SKM-1 (cell line): ENCODE data around the gene CREG2.
"Not testable (repeated sequence)": the region's sequence is repeated elsewhere in the genome, so short reads cannot be mapped to it uniquely, and the experiment has no call there.

Experiments
- DNase-seq: peaks from one replicate; lab custom pipeline; 2025; ENCODE audit not compliant: unreplicated experiment; lab: John Stamatoyannopoulos, UW

The CREG2 gene

DNA sequence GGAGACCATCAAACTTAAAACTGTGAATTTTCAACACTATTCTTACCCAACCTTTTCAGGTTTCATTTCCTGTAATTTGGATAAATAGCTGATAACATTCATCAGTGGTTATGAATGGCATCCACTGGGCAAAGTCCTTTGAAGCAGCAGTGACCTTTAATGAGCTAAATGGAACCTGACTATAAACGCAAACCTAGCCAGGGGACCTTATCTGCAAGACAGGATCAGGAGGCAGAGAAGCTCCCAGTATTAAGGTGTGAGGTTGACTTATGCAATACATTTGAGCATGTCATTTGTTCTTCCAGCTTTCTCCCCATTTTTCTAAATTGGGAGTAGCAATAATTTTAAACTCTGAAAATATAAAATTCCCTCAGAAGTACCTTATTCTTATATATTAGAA, 38.4 kb downstream of the CREG2 start:
- no peak for DNase-seq

DNA sequence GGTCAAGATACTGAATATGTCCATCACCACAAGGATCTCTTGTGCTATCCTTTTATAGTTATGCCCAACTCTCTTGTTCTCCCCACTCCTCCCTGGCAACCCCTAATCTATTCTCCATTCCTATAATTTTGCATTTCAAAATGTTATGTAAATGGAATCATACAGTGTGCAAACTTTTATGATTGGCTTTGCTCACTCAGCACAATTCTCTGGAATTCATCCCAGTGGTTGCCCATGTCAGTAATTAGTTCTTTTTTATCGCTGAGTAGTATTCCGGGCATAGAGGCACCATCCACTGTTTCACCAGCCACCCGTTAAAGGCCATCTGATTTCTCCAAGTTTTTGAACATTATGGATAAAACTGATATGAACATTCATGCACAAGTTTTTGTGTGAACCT, 40.4 kb downstream of the CREG2 start:
- DNase-seq: no peak

DNA sequence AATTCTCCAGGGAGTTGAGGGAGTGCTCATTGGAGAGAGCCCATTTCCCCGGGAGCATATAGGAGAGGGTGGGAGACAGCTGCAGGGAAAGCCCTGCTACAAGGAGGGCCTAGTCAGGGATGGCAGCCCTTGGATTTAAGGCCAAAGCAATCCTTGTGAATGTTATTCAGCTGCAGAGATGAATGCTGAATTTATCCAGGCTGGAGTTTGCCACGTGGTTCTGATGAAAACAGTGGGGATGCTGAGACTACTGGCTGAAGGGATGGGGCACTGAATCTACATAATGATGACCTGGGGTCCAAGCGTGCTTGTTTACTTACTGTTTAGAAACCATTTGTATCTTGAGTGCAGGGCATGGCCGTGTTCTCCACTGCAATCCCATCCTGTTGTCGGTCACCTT, 43.2 kb downstream of the CREG2 start:
- DNase-seq: no peak

DNA sequence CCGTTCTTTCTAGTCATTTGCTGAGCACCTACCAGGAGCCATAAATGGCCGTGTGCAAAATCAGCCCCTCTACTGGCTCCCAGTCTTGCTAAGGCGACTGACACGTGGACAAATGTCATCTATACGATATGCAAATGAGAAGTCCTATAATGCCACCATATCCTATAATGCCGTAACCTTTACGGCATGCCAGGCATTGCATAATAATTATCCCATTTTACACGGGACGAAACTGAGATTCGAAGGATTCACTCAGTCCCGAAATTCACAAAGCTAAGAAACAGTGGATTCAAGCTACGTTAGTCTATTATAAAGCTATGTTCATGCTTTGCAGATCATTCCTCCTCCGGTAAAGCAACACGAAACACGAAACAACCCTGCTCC, 44.7 kb downstream of the CREG2 start:
- DNase-seq: no peak

DNA sequence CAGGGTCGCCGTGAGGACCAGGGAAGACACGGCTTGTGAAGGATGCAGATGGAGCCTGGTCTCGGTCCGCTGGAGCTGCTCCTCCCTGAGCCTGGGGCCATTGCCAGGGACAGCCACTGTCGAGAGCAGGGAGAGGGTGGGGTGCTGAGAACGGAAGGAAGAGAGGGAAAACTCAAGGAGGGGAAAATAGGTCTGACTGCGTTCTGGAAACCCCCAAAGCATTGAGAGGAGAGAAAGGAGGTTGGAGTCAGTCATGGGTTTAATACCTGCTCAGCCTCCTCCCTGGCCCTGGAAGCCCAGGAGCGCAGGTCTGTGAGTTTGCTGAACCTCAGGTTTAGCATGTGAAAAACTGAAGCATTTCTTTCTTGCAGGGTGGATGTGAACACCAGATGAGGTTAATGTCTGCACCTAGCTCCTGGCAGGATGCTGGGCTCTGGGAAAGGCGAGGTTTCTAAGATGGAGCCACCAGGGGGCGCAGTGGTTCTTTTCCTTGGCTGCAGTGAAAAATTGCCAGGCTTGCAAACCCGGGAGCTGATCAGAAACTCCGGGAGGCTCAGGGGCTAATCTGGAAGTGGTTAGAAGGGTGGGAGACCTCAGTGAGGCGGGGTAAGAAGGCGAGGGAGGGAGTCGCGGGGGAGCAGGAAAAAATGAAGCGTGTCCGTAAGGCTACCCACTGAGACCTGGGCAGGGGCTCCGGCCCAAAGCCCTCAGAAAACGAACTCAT, 45.2 kb downstream of the CREG2 start:
- DNase-seq: peak; percentile 28

DNA sequence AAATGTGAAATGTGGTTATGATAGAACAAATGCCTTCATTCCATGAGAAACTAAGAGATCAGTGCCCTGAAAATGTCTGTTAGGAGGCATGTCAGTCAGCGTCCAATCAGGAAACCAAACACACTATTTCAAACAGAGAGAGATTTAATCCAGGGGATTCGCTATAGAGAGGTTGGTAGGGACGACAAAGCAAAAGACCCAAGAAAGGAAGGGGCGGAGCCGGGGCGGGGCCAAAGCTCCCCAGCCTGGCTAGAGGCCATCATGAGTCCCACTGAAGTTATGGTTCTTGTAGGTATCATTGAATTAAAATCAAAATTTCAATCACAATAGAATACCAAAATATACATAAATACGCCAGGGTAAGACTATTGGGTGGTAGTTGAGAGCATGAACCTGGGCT, 45.9 kb downstream of the CREG2 start:
- no peak for DNase-seq

DNA sequence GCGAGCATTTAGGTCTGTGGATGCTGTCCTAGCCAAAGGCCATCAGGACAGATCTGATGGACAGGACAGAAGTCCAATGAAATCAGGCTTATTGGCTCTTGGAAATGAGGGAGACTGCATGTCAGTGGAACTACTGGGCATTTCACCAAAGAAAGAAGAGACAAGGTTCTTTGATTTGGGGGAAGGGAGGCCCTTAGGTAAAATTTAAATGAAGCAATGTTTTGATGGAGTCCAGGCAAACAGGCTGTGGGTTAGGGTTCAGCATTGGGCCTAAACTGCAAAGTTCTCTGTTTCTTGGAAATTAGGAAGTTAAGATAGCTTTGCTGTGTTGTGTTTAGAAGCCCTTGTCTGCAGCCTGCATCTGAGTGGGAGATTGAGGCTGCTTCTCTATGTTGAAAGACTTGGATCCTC, 47.2 kb downstream of the CREG2 start:
- DNase-seq: peak; percentile 25

DNA sequence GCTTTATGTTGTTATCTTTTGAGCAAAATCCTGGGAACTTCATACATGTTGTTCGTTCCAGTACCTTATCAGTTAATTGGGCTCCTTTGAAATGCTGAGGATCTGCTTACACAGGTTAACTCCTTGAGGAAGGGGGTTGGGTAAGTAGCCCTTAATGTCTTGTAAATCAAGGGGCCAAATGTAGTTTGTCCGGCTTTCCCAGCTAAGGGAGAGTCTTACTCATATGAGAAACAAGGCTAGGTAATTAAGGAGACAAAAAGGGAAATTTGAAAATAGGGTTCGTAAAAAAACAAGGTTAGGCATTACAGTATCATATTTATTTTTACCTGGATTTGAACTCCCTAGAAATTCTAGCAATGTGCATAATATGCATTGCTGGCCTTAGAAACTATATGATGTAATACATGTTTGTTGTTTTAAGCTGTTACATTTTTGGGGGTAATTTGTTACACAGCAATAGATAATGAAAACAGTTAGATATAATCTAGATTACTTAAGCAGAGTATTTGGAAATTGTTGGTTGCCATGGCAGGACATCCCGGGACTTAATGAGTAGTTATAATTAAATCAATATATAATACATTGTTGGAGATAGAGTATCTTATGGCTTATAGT, 47.9 kb downstream of the CREG2 start:
- DNase-seq: no peak

DNA sequence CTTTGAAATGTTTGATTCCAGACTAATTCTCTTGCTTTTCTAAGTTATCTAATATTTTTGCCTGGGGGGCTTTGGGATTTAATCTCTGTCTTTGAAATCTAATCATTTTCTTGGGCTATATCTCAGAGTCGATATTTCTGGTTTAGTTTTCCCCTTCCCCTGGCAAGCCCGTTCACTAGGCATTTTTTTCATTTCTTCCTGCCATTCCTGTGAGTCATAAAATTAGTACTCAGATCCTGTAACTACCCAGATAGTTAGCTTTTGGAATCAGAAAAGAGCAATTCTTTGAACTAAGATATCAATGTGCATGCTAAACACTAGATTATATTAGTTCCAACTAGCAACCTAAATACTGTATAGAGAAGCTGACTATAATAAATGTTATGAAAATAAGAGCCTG, 49.4 kb downstream of the CREG2 start:
- no peak for DNase-seq

DNA sequence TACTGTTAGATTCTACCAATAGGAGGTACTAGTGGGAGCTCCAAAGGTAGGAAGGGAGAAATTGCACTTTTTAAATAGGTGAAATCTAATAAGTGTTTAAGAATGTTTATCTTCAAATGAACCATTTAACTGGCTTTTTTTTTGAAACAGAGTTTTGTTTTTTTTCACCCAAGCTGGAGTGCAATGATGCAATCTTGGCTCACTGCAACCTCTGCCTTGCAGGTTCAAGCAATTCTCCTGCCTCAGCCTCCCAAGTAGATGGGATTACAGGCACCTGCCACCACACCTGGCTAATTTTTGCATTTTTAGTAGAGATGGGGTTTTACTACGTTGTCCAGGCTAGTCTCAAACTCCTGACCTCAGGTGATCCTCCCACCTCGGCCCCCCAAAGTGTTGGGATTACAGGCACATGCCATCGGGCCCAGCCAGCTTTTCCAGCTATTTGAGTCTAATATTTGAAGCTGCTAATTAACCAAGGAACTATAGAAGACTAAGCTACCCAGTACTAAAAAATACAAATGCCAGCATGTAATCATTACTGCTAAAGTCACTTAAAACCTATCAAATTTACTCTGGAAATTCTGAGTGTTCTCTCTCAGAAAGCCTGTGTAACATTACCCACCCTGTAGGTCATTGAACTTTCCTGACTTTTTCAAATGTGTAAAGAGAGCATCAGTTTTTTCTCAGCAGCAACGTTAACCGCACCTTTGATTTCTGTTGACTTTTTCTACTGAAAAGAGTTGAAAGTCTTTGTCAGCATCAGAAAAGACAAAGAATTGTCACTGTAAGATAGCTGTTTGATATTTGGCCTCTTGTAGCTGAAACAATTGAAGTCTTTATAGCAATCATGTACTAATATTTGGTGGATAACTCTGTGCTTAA, 54.2 kb downstream of the CREG2 start:
- no peak for DNase-seq

DNA sequence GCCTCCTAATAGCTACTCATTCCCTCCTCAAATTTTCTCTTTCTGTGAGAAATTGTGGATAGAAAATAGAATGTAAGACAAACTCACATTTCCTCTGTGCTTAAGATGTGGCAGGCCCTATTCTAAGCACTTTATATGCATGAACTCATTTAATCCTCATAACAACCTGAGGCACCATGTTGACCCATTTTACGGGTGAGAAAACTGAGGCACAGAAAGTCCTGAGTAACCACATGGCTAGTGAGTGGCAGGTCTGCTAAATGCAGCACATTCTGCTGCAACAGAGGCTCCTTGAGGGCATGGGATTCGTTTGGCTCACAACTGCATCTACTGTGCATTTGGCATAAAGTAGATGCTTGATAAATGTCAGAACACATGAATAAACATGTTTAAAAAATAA, 56.1 kb downstream of the CREG2 start:
- no peak for DNase-seq

DNA sequence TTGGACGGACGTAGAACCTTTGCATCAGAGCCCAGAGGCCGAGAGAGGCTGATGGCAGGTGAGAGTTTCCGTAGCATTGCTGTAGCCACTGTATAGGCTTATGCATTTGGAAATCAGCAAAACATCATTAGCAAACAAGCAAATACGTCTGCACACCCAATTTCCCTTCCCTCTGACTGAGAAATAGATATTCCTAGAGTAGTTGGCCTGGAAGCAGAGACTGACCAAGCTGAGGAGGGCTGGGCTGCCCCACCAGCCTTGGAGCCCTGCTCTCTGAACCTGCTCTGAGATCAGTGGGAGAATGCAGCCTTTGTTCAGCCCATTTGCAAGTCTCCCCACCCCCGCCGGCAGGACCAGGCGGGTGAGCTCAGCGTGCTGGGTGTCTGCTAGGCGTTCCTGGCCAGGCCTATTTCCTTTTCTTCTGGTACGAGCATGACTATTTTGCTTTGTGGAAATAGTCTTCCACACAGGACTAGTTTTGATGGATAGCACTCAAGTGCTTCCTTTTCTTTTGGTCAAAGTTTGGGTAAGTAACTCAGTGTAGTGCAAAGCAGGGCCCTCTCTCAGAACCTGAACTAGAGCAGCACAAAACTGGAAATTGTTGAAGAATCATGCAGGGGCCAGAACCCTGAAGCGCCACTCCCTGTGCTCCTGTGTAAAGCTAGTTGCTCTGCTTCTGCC, 56.9 kb downstream of the CREG2 start:
- no peak for DNase-seq

DNA sequence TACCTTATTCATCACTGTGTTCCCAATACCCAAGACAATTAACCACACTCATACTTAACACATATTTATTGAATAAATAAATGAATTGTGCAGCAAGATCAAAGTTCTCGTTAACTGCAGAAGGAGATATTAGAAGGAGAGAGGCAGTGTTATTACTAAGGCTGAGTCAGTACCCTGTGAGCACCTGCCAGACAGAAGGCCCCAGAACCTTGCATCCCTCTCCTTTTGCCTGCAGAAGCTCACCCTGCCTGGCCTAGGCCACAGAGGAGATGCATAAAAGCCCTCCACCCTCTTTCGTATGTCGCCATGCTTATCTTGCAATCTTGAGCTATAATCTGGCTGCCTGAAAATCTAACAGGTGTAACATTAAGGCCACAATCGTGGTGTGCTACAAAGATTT, 58.3 kb downstream of the CREG2 start:
- DNase-seq: no peak

DNA sequence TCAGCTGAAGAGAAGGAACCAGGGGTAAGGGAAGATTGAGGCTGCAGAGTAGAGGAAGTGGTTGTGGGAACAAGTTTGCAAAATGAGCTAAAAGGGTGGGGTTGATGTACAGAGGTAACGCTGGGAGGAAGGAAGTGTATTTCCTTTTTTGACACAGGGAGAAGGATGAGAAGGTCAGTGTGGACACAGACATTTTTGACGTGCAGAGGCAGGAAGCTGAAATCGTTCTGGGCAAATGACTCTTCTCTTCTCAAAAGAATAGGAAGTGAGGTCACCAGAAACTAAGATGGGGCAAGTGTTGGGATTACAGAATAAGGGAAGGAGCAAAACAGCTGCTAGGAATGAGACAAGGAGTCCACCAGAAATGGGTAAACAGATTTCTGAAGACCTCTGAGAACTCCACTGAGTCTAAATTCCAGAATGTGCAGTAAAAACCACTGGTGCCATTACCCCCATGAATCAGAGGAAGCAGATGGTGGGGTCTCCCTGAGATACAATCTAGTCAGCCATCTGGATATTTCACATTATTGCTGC, 58.8 kb downstream of the CREG2 start:
- DNase-seq: peak; percentile 99

DNA sequence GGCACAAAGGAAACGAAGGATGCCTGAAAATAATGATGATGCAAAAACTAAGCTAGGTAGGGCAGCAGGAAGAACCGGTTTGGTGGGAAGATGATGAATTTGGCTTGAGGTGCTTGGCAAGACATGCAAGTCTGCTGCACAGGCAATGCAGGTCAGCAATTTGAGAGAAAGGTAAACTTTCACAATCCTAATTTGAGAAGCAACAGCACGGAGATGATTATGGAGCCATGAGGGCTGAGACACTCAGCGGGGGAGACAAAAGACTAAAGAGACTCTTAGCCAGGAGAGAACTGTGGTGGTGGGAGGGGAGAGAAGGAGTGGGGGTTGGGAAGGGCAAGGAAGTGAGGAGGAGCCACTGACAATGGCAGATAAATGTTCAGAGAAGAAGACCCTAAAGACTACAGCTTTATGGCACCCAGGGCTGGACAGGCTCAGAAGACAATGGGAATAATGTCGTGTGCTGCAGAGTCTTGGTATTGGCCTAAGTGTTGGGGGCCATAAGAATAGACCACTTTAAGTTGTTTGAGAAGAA, 59.4 kb downstream of the CREG2 start:
- no peak for DNase-seq

DNA sequence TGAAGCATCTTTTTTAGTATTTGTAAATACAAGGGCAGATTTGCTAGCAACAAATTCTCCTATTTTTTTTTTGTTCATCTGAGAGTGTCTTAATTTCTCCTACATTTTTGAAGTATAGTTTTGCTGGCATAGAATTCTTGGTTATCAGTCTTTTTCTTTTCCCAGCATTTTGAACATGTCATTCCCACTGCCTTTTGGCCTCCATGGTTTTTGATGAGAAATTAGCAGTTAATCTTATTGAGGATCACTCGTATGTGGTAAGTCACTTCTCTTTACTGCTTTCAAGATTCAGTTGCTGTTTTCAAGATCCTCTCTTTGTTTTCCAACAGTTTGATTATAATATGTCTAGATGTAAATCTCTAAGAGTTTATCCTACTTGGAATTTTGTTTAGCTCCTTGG, 61.9 kb downstream of the CREG2 start:
- DNase-seq: no peak

DNA sequence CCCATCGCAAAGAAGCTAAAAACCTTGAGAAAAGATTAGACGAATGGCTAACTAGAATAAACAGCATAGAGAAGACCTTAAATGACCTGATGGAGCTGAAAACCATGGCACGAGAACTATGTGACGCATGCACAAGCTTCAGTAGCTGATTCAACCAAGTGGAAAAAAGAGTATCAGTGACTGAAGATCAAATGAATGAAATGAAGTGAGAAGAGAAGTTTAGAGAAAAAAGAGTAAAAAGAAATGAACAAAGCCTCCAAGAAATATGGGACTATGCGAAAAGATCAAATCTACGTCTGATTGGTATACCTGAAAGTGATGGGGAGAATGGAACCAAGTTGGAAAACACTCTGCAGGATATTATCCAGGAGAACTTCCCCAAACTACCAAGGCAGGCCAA, 70.7 kb downstream of the CREG2 start:
- DNase-seq: not testable (repeated sequence)

DNA sequence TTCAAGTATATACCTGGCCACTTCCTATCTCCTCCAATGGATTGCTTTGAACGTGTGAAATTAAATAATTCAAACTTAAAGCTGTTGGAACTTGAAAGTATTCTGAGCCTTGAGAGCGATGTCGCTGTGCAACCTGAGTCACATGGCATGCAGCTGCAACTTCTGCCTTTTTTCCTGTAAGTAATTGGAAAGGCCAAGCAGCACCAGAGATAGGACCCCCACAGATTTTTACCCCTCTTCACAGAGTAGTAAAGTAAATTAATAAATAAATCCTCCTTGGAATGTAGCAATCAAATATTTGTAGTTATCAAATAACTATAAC, 75.6 kb downstream of the CREG2 start:
- DNase-seq: no peak

DNA sequence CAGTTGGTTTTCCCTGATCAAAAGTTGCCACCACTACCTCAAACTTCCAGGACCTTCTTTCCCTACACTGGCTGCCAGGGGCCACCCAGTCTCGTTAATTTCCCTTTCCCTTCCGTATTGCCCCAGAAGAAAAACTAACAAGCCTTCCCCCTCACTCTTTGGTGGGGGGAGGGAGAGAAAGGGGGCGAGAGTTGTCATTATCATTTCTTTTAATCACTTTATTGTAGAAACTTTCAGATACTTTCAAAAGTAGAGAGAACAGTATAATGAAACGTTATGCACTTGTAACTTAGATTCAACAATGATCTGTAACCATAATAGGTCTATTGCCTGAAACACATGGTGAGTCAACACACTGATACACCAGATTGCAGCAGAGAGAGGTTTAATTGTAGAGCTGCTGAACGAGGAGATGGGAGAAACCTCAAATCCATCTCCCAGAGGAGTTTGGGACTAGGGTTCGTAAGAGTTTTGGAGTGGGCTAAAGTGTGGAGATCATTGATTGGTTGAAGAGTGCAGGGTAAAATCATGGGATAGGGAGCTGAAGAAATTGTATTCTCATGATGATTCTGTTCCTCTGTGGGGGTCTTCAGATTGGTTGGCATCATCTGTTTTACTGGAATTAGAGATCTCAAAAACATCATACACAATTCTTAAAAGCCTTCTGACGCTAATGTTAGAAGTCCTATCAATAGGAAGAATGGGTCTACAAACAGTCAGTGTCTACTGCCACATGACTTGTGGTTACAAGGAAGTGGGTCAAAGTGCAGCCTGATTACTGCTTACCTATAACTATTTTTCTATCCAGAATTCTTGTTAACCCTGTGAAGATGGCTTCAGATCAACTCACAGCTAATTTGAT, 76.2 kb downstream of the CREG2 start:
- no peak for DNase-seq
